Measurements from ENCODE around the gene ABCD3.
"Not testable (repeated sequence)": the region's sequence is repeated elsewhere in the genome, so short reads cannot be mapped to it uniquely, and the experiment has no call there.

The ABCD3 gene

DNA sequence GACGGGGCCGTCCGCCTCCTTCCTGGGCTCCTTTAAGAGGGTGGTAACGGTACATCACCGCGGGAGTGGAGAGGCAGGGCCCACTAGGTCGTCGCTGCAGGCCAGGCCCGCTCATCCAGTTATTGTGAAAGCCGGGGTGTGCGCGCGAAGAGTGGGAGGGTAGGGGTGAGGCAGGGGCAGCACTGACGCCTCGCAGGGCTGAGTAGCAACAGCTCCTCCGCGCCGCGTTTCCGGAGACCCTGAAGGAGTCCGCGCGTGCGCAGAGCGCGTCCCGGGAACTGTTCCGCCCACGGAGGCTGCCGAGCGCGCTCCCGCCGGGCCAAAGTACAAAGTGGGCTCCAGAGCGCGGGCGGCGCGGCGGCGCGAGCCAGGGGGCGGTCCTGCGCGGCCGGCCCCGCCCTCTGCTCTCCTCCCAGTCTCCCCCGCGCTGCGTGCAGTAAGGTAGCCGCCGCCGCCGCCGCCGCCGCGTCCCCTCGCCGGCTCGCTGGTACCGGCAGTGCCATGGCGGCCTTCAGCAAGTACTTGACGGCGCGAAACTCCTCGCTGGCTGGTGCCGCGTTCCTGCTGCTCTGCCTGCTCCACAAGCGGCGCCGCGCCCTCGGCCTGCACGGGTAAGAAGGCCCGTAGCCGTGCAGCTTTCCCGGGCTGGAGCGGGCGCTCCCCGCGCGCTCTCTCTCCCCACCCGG lies at the start of gene ABCD3:
Gene ABCD3 (plus strand): TSS at position 412 of the 686 bp plus-strand sequence. CDS start 90 bp downstream, at position 502.
- DNase-seq = peak; percentile 98

- DNase-seq = not testable (repeated sequence)
These were observed 45.4 kb upstream of the ABCD3 start for GRCh38 chr1:94372771-94373170.

DNA sequence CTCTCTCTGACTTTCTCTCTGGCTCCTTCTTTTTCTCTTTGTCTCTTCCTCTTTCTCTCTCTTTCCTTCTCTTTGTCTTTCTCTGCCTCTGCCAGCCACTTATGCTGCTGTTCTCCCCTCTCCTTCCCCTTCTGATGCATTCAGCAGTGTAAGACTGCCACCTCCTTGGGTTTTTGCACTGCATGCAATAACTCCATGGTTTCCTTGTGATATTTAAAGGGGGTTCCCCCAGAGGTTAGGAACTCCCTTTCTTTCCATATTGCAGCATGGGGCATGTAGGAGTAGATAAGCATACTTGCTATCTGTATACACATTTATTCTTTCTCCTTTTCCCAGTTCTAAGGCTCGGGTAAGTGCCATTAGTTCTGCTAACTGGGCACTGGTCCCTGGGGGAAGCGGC lies 44.9 kb upstream of the ABCD3 start:
- not testable (repeated sequence) for DNase-seq

GRCh38 chr1:94375666-94376065 lies 42.5 kb upstream of the ABCD3 start:
- DNase-seq = not testable (repeated sequence)

GRCh38 chr1:94378493-94378892 lies 39.7 kb upstream of the ABCD3 start:
- DNase-seq = not testable (repeated sequence)

GRCh38 chr1:94379615-94380014 lies 38.6 kb upstream of the ABCD3 start:
- DNase-seq = no peak

- no peak for DNase-seq
These were observed 36.0 kb upstream of the ABCD3 start for GRCh38 chr1:94382201-94382600.

DNA sequence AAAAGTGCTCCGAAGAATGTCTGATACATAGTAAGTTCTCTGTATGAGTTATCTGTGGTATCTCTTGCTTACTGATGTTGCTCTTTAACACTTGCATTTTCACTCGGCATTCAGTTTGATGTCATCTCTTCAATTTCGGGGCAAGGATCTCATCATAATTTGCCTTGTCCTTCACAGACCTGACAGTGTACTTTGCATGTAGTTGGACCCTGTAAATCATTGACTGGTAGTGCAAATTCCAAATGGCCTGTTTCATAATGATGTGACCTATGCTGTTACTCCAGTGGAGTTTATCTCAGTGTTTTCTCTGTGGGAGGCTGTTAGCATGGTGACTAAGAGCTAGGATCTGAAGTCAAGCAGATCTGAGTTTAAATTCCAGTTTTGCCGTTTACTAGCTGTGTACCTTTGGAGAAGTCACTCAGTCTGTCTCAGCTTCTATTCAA lies 34.2 kb upstream of the ABCD3 start:
- peak; percentile 37 for DNase-seq

DNA sequence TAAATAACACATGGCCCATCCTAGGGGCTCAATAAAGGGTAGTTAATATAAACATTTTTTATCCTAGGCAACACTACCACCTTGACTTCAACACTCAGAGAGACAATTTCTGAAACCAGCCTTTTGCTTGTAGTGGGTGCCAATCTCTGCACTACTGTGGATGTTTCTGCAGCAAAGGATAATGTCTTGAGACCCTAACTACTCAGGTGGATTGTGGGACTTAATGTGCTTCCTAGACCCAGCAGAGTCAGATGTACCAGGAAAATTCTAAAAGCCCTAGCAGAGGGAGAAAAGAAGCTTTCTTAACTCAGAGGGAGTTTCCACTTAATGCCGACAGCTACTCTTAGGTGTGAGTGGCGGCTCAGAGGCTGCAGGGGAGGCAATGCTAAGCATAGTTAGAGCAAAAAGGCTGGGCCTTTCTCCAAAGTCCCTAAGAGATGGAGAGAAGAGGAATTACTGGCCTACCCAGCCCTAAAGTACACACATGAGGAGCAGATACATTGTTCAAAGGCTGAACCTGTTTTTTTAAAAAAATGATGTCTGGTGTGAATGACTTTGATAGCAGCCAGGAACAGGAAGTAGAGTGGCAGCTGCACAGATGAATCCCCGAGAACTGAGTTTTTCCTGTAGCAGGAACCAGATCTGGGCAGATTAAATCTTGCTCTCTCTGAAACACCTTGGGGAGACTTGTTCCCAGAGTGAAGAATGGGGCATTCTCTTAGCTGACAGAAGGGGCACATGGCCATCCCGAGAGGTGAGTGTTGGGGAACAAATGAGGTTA lies 33.5 kb upstream of the ABCD3 start:
- DNase-seq = no peak

DNA sequence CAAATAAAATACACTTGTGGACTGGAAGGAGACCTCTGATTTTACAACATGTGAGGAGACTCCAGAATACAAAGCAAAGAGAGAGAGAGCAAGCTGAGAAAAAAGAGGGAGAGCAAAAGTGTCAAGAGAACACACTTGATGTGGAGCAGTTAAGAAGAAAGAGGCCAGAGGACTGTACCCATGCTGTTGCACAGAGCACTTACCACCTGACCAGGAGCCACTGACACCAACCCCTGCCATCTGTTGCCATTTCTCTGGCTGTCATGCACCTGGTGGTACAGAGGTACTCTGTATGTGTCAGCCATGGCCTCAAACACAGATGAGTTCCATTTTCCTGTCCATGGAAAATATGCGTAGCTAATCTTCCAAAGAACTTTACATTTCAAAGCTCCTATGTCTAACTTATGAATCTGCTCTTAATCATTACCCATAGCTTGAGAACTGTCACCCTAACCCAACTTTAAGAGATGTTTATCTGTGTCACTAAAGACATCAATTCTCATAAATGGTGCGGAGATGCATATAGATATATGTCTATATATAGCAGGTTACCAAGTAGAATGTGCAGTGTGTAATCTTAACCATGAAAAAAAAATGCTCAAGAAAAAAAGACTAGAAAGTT lies 32.8 kb upstream of the ABCD3 start:
- DNase-seq = no peak

DNA sequence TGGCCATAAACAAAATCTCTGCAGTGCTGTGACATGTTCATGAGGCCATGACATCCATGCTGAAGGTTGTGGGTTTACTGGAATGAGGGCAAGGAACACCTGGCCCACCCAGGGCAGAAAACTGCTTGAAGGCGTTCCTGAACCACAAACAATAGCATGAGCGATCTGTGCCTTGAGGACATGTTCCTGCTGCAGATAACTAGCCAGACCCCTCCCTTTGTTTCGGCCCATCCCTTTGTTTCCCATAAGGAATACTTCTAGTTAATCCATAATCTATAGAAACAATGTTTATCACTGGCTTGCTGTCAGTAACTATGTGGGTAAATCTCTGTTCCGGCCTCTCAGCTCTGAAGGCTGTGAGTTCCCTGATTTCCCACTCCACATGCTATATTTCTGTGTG lies 28.9 kb upstream of the ABCD3 start:
- DNase-seq = no peak

- no peak for DNase-seq
These were observed 23.9 kb upstream of the ABCD3 start for GRCh38 chr1:94394247-94394646.

DNA sequence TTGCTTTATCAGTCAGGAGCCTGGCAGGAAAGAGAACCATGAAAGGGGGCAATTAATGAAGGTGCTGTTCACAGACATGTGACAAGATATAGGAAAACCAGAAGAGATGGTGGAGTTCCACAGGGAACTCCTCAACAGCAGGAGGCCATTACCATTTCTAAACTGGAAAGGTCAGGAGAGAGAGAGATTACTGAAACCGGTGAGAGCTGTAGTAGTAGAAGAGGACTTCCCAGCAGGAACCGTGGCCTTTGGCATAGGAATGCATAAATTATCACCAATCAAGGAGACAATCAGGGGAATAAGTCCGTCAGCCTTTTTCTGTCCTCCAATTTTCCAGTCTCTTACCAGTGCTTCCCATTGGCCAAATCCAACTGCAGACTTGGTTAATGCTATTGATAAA lies 23.0 kb upstream of the ABCD3 start:
- DNase-seq = no peak

- DNase-seq = no peak
These were observed 22.4 kb upstream of the ABCD3 start for GRCh38 chr1:94395748-94396309.

- DNase-seq = no peak
These were observed 21.7 kb upstream of the ABCD3 start for GRCh38 chr1:94396356-94397010.

GRCh38 chr1:94398356-94398755 lies 19.8 kb upstream of the ABCD3 start:
- DNase-seq = no peak

DNA sequence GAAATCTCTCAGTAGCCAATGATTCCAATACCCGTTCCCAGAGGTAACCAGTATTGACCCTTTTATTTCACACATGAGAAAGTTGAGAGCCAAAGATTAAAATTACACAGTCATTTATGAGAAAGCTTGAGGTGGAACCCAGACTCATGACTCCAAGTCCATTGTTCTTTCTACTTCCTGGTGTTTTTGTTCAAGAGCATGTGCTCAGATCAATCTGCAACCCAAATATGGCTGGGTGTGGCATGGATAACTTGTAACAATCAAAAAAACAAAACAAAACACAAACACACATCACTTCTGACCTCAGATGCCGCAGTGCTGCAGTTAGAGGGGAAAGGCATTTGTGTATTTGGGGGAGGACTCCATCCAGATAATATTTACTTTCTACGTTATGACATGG lies 18.7 kb upstream of the ABCD3 start:
- no peak for DNase-seq

- DNase-seq = no peak
These were observed 17.0 kb upstream of the ABCD3 start for GRCh38 chr1:94401206-94401605.

GRCh38 chr1:94406446-94406845 lies 11.7 kb upstream of the ABCD3 start:
- no peak for DNase-seq

- DNase-seq = no peak
These were observed 9.9 kb upstream of the ABCD3 start for GRCh38 chr1:94408104-94408830.

GRCh38 chr1:94411237-94411636 lies 7.0 kb upstream of the ABCD3 start:
- DNase-seq = no peak

DNA sequence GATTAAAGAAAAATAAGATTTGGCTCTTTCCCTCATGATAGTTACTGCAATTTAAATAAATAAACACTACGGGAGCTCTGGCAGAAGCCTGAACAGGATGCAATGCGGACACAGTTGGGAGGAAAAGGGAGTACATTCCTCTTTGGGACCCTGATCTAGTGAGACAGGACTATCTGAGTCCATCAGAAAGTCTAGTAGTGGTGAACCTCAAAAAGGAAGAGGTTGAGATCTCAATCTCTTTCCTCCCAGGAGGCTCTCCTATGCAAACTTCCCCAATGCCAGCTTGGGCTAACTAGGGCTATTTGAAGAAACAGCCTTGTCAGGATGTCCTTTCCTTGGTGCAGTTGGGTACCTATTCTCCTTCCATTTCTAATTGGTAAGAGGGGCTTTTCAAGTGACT lies 4.9 kb upstream of the ABCD3 start:
- DNase-seq = no peak

All from NCI-H226 (cell line).